Body of pancreas (tissue), 4 donors: ENCODE measurements around the gene FNDC5. TPM values are rescaled to one million over a fixed set of nuclear protein-coding genes. Genes with fewer than 3 reads are reported as not detected.

Experiments used
- ATAC-seq: fragments of 150-250 bp; one replicate; pipeline ENCODE4 v1.9.1; 2016
- DNase-seq, 4 donors: peaks; one replicate each; pipeline ENCODE4 v3.0.0-alpha.2; 2019
- H3K27ac ChIP-seq, 4 donors: fragments of 200-600 bp; sonication (generic); 1 replicate in 3 of 4; 2 replicates in 1 of 4; pipeline versions ENCODE4 v1.5.1 to v1.6.1; 2016 to 2019; ENCODE audit warnings: mild to moderate bottlenecking in 1 of 4, mixed read lengths in 1 of 4, moderate library complexity in 1 of 4
- H3K27me3 ChIP-seq, 2 donors: fragments of 200-600 bp; sonication (generic); one replicate each; pipeline ENCODE4 v1.6.0; 2016; ENCODE audit warnings: mild to moderate bottlenecking in 1 of 2
- H3K36me3 ChIP-seq, 2 donors: fragments of 200-600 bp; sonication (generic); replicated peaks in 1 of 2; 2 replicates each; pipeline ENCODE4 v1.5.1; 2016; ENCODE audit warnings: low read depth in 2 of 2; ENCODE audit not compliant: insufficient read depth in 1 of 2
- H3K4me1 ChIP-seq: fragments of 200-600 bp; sonication (generic); one replicate; pipeline ENCODE4 v1.6.0; 2016
- H3K4me3 ChIP-seq, 2 donors: fragments of 200-600 bp; sonication (generic); 1 replicate in 1 of 2; 2 replicates in 1 of 2; pipeline ENCODE4 v1.5.1; 2016 to 2019
- H3K9me3 ChIP-seq, 3 donors: fragments of 200-600 bp; sonication (generic); 1 replicate in 2 of 3; 2 replicates in 1 of 3; pipeline ENCODE4 v1.5.1; 2016
- CTCF ChIP-seq, 7 experiments: fragments of 450-650 bp in 4 of 7; fragments of 200-600 bp in 3 of 7; sonication (generic) in 3 of 7; IDR thresholded peaks; one replicate each; pipeline ENCODE4 v1.5.1; 2016 to 2019; ENCODE audit warnings: antibody characterized with exemption in 7 of 7
- POLR2A ChIP-seq, 3 donors: fragments of 450-650 bp; IDR thresholded peaks; one replicate each; pipeline ENCODE4 v1.6.1; 2016; ENCODE audit warnings: antibody characterized with exemption in 3 of 3, mild to moderate bottlenecking in 2 of 3
- WGBS, 2 donors: methylation state at CpG; one replicate each; pipeline ENCODE4 v1.1.5; 2017; 5-methylcytosine and 5-hydroxymethylcytosine counted together
- intact Hi-C: fragments of 100-400 bp; cut with DNase I; formaldehyde crosslinking; loops from one replicate; pipeline ENCODE4 v1.15.1; 2023
- total RNA-seq, 2 donors: library from RNA; depleted of rRNA; stranded (reverse); fragments of >200 nt; gene quantifications; one replicate each; pipeline ENCODE4 v1.1.0, GENCODE V29; 2016

Gene FNDC5
- total RNA-seq, 2 donors from 2014 or later: not detected

GRCh38 chr1:32848354-32849063, 22.2 kb downstream of the FNDC5 start:
- DNase-seq (no peak), ATAC-seq (no peak)
- Histone ChIP-seq H3K27ac (no peak overlapping the region), H3K4me1 (no peaks in the 10 kb centered on the region), H3K9me3 (no peaks in the 10 kb centered on the region), H3K4me3 (no peak overlapping the region), H3K36me3 (no peaks in the 10 kb centered on the region), H3K27me3 (no peaks in the 10 kb centered on the region)
- TF ChIP-seq POLR2A (IDR thresholded peaks at IDR 0.05): no peak
- TF ChIP-seq CTCF (IDR thresholded peaks at IDR 0.05): no peak
- 41 to 43% methylated on average over 2 of the region's 2 CpGs for WGBS, 2 donors
- intact Hi-C loops: no loop called here

- H3K27me3 ChIP-seq: no peaks in the 10 kb centered on the region
- no peak overlapping the region for H3K4me3 ChIP-seq
- ATAC-seq (no peak), DNase-seq (no peak)
- peaks cover 0 to 6% of the 10 kb centered on the region in 2 donors for H3K36me3 ChIP-seq
- intact Hi-C loops: no loop called here
- no peak overlapping the region for H3K27ac ChIP-seq
- WGBS, 2 donors: 16 to 25% methylated on average over 1 of the region's 1 CpG
- TF ChIP-seq POLR2A (IDR thresholded peaks at IDR 0.05) (no peak), CTCF (IDR thresholded peaks at IDR 0.05) (no peak)
- H3K9me3 ChIP-seq: no peaks in the 10 kb centered on the region
- no peaks in the 10 kb centered on the region for H3K4me1 ChIP-seq
Observed at GRCh38 chr1:32831878-32832277, 38.8 kb downstream of the FNDC5 start.

GRCh38 chr1:32830092-32830852, 40.4 kb downstream of the FNDC5 start:
- Histone ChIP-seq H3K4me1 (no peaks in the 10 kb centered on the region), H3K27ac (no peak overlapping the region), H3K36me3 (peaks cover 0 to 16% of the 10 kb centered on the region in 2 donors), H3K27me3 (no peaks in the 10 kb centered on the region), H3K4me3 (no peak overlapping the region), H3K9me3 (no peaks in the 10 kb centered on the region)
- TF ChIP-seq CTCF (IDR thresholded peaks at IDR 0.05): no peak
- no peak for TF ChIP-seq POLR2A (IDR thresholded peaks at IDR 0.05)
- no peak for DNase-seq
- 87 to 91% methylated on average over 6 of the region's 6 CpGs for WGBS, 2 donors
- ATAC-seq: no peak
- intact Hi-C loops: no loop called here

- peaks cover 0 to 16% of the 10 kb centered on the region in 2 donors for H3K36me3 ChIP-seq
- no peak overlapping the region for H3K27ac ChIP-seq
- H3K9me3 ChIP-seq: no peaks in the 10 kb centered on the region
- no peaks in the 10 kb centered on the region for H3K4me1 ChIP-seq
- no peak overlapping the region for H3K4me3 ChIP-seq
- no peak for ATAC-seq
- 92 to 93% methylated on average over 7 of the region's 7 CpGs for WGBS, 2 donors
- DNase-seq: no peak
- TF ChIP-seq CTCF (IDR thresholded peaks at IDR 0.05) (peak in 2 of 7 experiments; percentile 11 to 21), POLR2A (IDR thresholded peaks at IDR 0.05) (no peak)
- intact Hi-C loops: no loop called here
- H3K27me3 ChIP-seq: no peaks in the 10 kb centered on the region
Observed at GRCh38 chr1:32828341-32828740, 42.4 kb downstream of the FNDC5 start.
